ENCODE data around the gene RASL10A.

RASL10A gene

GRCh38 chr22:29339381-29340235 lies 24.1 kb upstream of the RASL10A start:
- in situ Hi-C loops (cut with MboI; ENCODE audit: low sequenced_read_pairs), result no loop called here

DNA sequence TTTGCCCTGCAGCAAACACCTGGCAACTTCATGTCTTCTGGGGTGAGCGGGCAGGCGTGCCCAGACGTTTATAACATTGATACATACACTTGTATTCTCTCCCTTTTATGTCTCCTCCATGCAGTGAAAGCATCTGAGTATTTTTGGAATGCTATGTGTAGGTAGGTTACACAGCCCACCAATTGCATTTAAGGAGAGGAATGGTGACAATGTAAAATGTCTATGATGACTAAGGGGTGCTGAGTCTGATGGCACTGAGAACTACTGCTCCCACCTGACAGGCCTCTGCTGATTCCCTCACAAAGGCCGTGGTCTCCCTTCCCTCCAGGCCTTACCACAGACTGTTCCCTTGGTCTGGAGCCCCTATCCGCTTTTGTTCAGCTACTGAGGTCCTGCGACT lies 22.9 kb upstream of the RASL10A start:
- in situ Hi-C loops (cut with MboI; ENCODE audit: low sequenced_read_pairs), result no loop called here

DNA sequence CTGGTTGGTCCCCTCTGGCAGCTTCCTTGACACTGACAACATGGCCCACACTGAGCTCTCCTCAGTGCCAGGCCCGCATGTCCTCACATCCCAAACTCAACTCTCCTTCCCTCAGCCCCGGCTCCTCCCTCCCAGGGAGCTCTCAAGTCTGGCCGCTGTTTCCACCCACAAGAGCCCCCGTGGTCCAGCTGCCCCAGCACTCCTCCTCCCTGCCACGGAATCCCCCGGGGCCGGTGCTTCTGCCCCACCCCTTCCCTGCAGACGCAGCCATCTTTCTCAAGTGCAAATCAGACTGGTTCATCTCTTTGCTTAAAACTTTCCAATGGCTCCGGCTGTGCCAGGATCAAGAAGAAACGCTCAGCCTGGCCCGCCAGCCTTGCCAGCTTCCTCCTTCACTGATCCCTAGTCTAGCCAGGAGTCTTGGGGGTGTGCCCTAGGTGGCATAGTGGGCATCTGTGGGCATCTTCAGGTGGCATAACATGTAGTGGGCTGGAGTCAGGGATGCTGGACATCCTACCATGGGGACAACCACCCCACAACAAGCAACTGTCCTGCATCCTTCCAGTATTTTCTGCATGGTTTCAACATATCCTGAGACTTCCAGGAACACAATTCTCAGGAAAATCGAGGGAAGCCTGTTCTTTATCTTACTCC lies 22.3 kb upstream of the RASL10A start:
- in situ Hi-C loops (cut with MboI; ENCODE audit: low sequenced_read_pairs), result no loop called here

DNA sequence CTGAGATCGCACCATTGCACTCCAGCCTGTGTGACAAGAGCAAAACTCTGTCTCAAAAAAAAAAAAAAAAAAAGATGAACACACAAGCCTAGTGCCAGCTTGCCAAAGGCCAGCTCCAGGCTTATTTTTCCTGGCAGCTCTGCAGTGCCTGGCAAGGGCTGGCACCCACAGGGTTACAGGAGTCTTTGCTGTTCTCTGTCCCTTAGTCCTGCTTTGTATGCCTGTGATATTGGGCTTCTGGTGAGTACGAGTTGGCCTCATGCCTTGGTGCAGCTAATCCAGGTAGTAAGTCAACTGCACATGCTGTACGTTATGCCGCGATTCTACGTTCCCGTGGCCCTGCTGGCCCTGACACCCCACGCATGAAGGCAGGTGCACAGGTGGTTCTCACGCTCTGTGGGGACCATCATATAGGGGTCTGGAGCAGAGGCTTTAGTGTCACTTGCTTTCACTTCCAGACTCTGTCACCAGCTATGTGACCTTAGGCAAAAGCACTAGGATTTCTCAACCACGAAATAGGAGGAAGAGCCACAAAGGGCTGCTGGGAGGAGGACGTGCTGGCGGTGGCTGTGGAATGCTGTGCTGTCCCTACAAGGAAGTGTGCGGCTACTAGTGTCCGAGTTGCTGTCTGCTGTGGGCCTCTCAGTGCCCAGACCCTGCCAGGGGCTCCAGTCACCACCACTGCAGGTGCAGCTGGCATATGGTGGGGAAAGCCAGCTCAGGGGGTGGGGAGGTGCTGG lies 21.4 kb upstream of the RASL10A start:
- in situ Hi-C loops (cut with MboI; ENCODE audit: low sequenced_read_pairs), result no loop called here

DNA sequence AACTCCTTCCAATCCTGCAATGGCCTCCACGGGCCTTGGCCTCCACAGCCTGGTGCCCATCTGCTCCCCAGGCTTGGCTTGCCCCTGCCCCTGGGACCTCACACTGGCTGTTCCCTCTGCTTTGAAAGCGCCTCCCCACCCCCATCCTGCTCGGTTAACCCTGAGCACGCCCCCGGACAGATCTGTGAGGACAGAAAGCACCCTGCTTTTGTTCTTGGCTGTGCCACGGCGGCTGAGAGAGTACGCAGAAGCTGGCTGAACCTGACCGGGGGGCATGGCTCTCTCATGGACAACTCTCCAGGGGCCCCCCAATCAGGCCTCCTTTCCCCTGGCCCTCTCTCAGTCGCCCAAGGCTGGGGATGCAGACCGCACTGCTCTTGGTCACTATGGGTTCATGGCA lies 20.2 kb upstream of the RASL10A start:
- in situ Hi-C loops (cut with MboI; ENCODE audit: low sequenced_read_pairs), result no loop called here

DNA sequence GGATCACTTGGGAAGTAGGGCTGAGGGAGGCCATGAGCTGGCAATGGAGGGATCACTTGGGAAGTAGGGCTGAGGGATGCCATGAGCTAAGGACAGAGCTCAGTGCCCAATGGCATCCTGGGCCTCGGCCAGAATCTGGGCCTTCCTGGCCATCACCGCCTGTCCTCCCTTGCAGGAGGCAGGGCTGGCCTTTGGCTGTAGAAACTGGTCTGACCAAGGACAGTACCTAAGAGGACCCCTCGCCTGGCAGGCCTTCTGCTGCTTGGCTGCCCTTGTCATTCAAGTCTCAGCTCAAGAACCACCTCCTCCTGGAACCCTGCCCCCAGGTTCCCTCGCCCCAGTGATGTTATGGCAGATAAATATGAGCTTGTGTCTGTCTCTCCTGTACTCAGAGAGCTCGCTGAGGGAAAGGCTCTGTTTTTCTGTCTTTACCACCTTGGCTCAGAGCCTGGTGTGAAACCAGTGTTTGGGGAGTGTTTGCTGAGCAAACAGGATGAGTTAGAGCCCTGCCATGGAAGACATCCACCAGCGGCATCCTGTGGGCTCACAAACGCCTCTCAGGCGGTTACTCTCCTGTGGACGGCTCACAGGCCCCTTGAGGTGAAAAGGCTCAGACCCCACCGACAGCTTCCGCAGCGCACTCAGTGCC lies 19.3 kb upstream of the RASL10A start:
- in situ Hi-C loops (cut with MboI; ENCODE audit: low sequenced_read_pairs), result no loop called here

DNA sequence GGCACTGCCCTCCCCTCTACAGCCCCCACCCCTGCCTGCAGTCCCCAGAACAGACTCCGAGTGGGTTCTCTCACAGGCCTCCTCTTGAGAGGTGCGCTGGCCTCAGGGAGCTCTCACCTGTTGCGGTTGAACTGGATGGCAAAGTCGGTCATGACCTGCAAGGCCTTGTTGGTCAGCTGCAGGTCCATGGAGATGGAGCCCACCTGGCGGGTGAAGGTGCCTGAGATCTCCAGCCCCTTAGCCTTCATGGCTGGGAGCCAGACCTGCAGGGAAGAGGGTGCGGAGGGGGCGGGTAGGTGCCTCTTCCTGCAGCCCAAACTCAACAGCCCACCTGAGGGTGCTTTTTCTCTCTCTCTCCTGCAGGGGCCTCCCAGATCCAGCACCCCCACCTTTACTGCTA lies 18.7 kb upstream of the RASL10A start:
- in situ Hi-C loops (cut with MboI; ENCODE audit: low sequenced_read_pairs), result no loop called here

- in situ Hi-C loops (cut with MboI; ENCODE audit: low sequenced_read_pairs), result no loop called here
These were observed 17.5 kb upstream of the RASL10A start for GRCh38 chr22:29332886-29333496.

DNA sequence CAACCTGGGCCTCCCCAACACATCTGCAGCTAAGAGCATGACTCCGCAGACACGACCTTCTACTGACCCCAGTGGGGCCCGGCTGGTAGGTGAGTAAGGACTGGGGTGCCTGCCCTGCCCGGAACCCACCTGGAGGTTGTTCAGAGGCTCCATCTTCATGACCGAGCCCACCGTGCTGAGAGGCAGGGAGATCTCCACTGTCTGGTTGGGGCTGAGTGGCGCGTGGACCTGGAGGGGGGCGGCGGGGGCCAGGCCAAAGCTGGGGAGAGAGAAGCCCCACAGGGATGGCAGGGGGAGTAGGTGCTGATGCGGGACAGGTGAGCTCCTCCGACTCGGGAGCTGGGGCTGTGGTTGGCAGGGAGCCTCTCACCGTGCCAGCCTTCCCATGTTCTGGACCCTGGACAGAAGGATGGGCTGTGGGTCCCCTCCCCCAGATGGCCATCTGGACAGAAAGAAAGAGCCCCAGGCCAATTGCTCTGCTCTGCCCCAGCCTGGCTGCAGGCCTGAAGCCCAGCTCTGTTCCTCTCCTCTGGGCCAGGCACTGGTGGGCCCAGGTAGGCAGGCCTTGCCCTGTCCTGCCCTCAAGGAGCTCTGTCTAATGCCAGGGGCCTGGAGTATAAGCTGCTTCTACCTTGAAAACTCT lies 16.3 kb upstream of the RASL10A start:
- in situ Hi-C loops (cut with MboI; ENCODE audit: low sequenced_read_pairs), result no loop called here

DNA sequence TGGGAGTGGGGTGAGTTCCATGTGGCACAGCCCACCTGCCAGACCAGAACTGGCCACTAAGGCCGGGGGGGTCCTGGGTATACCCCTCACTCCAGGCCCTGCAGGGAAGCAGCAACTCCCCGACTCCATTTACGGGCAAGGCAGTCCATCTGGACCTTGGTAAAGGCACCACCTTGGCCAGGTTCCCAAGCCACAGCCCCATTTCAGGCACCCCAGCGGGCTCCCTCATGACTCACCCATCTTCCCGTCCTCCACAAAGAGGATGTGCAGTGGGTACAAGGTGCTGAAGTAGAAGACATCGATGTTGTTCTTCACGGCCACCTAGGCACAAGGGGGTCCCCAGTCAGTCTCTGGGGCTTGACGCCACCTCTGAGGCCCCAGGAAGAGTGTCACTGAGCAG lies 15.7 kb upstream of the RASL10A start:
- in situ Hi-C loops (cut with MboI; ENCODE audit: low sequenced_read_pairs), result no loop called here

GRCh38 chr22:29330753-29331152 lies 15.3 kb upstream of the RASL10A start:
- in situ Hi-C loops (cut with MboI; ENCODE audit: low sequenced_read_pairs), result no loop called here

GRCh38 chr22:29330291-29330690 lies 14.8 kb upstream of the RASL10A start:
- in situ Hi-C loops (cut with MboI; ENCODE audit: low sequenced_read_pairs), result no loop called here

DNA sequence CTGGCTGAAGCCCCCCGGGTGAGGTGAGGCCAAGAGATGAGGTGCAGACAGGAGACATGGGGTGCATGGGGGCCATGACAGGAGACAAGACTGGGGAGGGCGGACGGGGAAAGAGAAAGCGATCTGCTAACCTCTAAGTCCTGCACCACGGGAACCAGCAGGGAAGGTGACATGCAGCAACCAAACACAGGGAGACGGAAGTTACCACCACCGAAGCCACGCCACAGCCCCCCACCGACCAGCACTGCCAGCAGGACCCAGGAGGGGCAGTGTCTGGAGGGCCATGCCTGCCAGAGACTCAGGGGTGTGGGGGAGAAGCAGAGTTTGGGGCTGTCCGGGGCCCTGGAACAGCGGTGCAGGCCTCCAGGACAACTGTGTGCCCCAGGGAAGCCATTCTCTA lies 14.1 kb upstream of the RASL10A start:
- in situ Hi-C loops (cut with MboI; ENCODE audit: low sequenced_read_pairs), result no loop called here

GRCh38 chr22:29328566-29329500 lies 13.3 kb upstream of the RASL10A start:
- in situ Hi-C loops (cut with MboI; ENCODE audit: low sequenced_read_pairs), result no loop called here

- in situ Hi-C loops (cut with MboI; ENCODE audit: low sequenced_read_pairs), result no loop called here
These were observed 12.6 kb upstream of the RASL10A start for GRCh38 chr22:29328055-29328454.

GRCh38 chr22:29327089-29327764 lies 11.7 kb upstream of the RASL10A start:
- in situ Hi-C loops (cut with MboI; ENCODE audit: low sequenced_read_pairs), result no loop called here

DNA sequence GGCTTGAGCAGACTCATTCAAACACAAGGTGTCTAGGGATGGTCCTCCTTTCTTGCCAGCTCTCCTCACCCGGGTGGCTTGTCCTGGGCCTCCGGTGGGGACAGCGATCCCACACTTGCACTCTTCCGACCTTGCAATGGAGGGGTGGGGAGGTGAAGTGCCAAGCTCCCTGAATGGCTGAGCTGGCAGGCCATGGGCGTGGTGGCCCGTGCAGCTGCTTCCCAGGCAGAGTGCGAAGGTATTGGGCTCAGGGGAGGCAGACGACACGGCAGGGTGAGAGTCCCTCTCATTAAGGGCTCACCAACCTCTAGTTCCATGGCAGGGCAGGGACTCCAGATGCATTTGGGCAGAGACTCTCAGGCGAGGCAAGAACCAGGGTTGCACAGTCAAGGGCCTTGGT lies 11.0 kb upstream of the RASL10A start:
- in situ Hi-C loops (cut with MboI; ENCODE audit: low sequenced_read_pairs), result no loop called here

DNA sequence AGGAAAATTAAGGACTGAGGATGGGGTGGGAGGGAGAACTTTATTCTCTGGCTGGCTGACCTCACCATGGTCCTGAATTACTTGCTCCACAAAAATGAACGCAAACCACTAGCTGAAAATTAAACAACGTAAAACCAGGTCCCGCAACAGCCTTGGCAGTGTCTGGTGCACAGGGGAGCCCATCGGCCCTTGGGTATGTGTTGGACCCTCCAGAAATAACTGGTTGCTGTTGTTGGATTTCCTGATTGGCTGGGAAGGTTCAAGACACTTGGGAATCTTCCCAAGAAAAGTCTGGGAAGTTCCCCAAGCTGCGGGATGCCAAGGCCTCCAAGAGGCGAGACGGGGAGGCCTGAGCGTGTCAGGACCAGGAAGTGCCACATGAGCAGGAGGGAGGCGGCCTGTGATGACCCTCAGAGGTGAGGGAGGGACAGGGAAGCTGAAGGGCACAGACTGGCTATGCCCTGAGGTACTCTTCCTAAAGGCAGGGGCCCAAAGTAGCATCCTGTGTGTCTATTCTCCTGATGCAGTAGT lies 10.4 kb upstream of the RASL10A start:
- in situ Hi-C loops (cut with MboI; ENCODE audit: low sequenced_read_pairs), result no loop called here

Data from HL-60/S4 (cell line).